Measurements from ENCODE around the gene APOA5.
"Not testable (repeated sequence)": the region's sequence is repeated elsewhere in the genome, so short reads cannot be mapped to it uniquely, and the experiment has no call there.

Gene APOA5

GRCh38 chr11:116826751-116827431 lies 35.2 kb upstream of the APOA5 start:
- DNase-seq, result no peak

GRCh38 chr11:116825854-116826750 lies 34.4 kb upstream of the APOA5 start:
- DNase-seq, result no peak

- peak; percentile 14 for DNase-seq
Observed at GRCh38 chr11:116825434-116825833, 33.8 kb upstream of the APOA5 start.

- DNase-seq, result no peak
Observed at GRCh38 chr11:116823031-116823843, 31.6 kb upstream of the APOA5 start, which contains the start of gene APOA4. TSS of gene APOA4 (minus strand) at chr11:116823304. CDS start at chr11:116823191, 113 bp downstream.

- DNase-seq, result no peak
Observed at GRCh38 chr11:116822575-116822974, 30.9 kb upstream of the APOA5 start.

- DNase-seq, result no peak
Observed at GRCh38 chr11:116821050-116821918, 29.6 kb upstream of the APOA5 start.

- DNase-seq, result no peak
Observed at GRCh38 chr11:116819049-116819448, 27.4 kb upstream of the APOA5 start.

- DNase-seq, result no peak
Observed at GRCh38 chr11:116814502-116814901, 22.8 kb upstream of the APOA5 start.

GRCh38 chr11:116813781-116814471 lies 22.2 kb upstream of the APOA5 start:
- DNase-seq, result no peak

- DNase-seq, result no peak
Observed at GRCh38 chr11:116813170-116813569, 21.5 kb upstream of the APOA5 start.

GRCh38 chr11:116812109-116812508 lies 20.4 kb upstream of the APOA5 start:
- DNase-seq, result no peak

- no peak for DNase-seq
Observed at GRCh38 chr11:116811194-116811593, 19.5 kb upstream of the APOA5 start.

- no peak for DNase-seq
Observed at GRCh38 chr11:116808262-116809175, 16.8 kb upstream of the APOA5 start.

- DNase-seq, result no peak
Observed at GRCh38 chr11:116807601-116808261, 16.1 kb upstream of the APOA5 start.

- DNase-seq, result no peak
Observed at GRCh38 chr11:116804001-116804400, 12.3 kb upstream of the APOA5 start.

GRCh38 chr11:116801662-116802061 lies 10.0 kb upstream of the APOA5 start:
- not testable (repeated sequence) for DNase-seq

GRCh38 chr11:116800610-116801009 lies 8.9 kb upstream of the APOA5 start:
- no peak for DNase-seq

GRCh38 chr11:116798368-116798767 lies 6.7 kb upstream of the APOA5 start:
- DNase-seq, result no peak

GRCh38 chr11:116797816-116798215 lies 6.1 kb upstream of the APOA5 start:
- no peak for DNase-seq

GRCh38 chr11:116796548-116796947 lies 4.9 kb upstream of the APOA5 start:
- DNase-seq, result no peak

Data from 8988T (cell line).